ENCODE data around the gene CNTFR. TPM values are rescaled to one million over a fixed set of nuclear protein-coding genes. Genes with fewer than 3 reads are reported as not detected.

The CNTFR gene
- total and polyA plus RNA-seq, 2 donors (not counting 1 experiment from before 2014, with no cell fraction given), result not detected

GRCh38 chr9:34607331-34607730, 17.8 kb upstream of the CNTFR start:
- Mint-ChIP-seq H3K27ac (no peak overlapping the region), H3K4me3 (no peak overlapping the region), H3K9me3 (ENCODE audit: insufficient read depth) (no peaks in the 10 kb centered on the region), H3K27me3 (peaks cover 4% of the 10 kb centered on the region), H3K4me1 (peaks cover 18% of the 10 kb centered on the region)
- H2AFZ ChIP-seq (ENCODE audit: insufficient read depth, low read depth, low read length, poor library complexity, severe bottlenecking), result no peak overlapping the region
- H3K4me2 ChIP-seq (replicated peaks; ENCODE audit: low read depth, low read length, poor library complexity, severe bottlenecking), result no peak overlapping the region
- no peaks in the 10 kb centered on the region for H4K20me1 ChIP-seq (ENCODE audit: control insufficient read depth, insufficient read depth, low read length, poor library complexity, severe bottlenecking)
- CTCF ChIA-PET, result interaction anchor here (4.8 to 5.5 kb wide), 2 partner anchors 15 to 28 kb away, joined by 27 to 75 read pairs; partner anchors contain the start of gene SIGMAR1
- H3K79me2 ChIP-seq (ENCODE audit: control insufficient read depth, insufficient read depth, low read length), result peaks cover 9% of the 10 kb centered on the region
- no peak overlapping the region for H3K9ac ChIP-seq (ENCODE audit: low read length)
- no peak overlapping the region for H3K4me3 ChIP-seq (ENCODE audit: control extremely low read depth in 1 of 5, extremely low read depth in 1 of 5, insufficient read depth in 1 of 5, low read depth in 2 of 5, low read length in 4 of 5)
- ATAC-seq (ENCODE audit: low read depth) (no peak), DNase-seq (no peak)
- intact Hi-C loops (cut with micrococcal nuclease), result no loop called here
- POLR2A ChIA-PET, result no interaction called here
- peaks cover 0 to 7% (median 0%) of the 10 kb centered on the region in 3 donors for H3K9me3 ChIP-seq (ENCODE audit: control extremely low read depth in 1 of 3, control insufficient read depth in 2 of 3, insufficient read depth in 1 of 3, low read length in 2 of 3)
- no peak overlapping the region for H3K27ac ChIP-seq (ENCODE audit: low read length in 2 of 2)
- TF ChIP-seq EZH2 (IDR thresholded peaks at IDR 0.05; ENCODE audit: borderline replicate concordance, insufficient read depth, low read depth, low read length, poor library complexity, severe bottlenecking) (no peak), CTCF (IDR thresholded peaks at IDR 0.05) (no peak)
- H3K4me1 ChIP-seq (ENCODE audit: control insufficient read depth in 2 of 2, insufficient read depth in 2 of 2, low read length in 2 of 2), result peaks cover 7 to 12% of the 10 kb centered on the region in 2 donors
- H3K36me3 ChIP-seq (replicated peaks in 1 of 2; ENCODE audit: control extremely low read depth in 1 of 2, control insufficient read depth in 1 of 2, extremely low read depth in 1 of 2, insufficient read depth in 2 of 2, low read length in 1 of 2), result no peaks in the 10 kb centered on the region
- H3K27me3 ChIP-seq (replicated peaks in 1 of 4; ENCODE audit: control extremely low read depth in 1 of 4, control insufficient read depth in 3 of 4, insufficient read depth in 4 of 4, low read length in 3 of 4), result no peaks in the 10 kb centered on the region
- WGBS (ENCODE audit: insufficient coverage), result 71% methylated on average over 2 of the region's 2 CpGs

- no peak overlapping the region for H3K4me2 ChIP-seq (replicated peaks; ENCODE audit: low read depth, low read length, poor library complexity, severe bottlenecking)
- CTCF ChIA-PET, result interaction anchor here (0.7 to 5.5 kb wide), 4 partner anchors 15 to 49 kb away, joined by 3 to 75 read pairs (median 15); partner anchors contain the start of genes GALT and SIGMAR1
- Mint-ChIP-seq H3K4me1 (peaks cover 15% of the 10 kb centered on the region), H3K4me3 (no peak overlapping the region), H3K27ac (no peak overlapping the region), H3K9me3 (ENCODE audit: insufficient read depth) (no peaks in the 10 kb centered on the region), H3K27me3 (peaks cover 4% of the 10 kb centered on the region)
- H3K36me3 ChIP-seq (replicated peaks in 1 of 2; ENCODE audit: control extremely low read depth in 1 of 2, control insufficient read depth in 1 of 2, extremely low read depth in 1 of 2, insufficient read depth in 2 of 2, low read length in 1 of 2), result no peaks in the 10 kb centered on the region
- H3K4me3 ChIP-seq (ENCODE audit: control extremely low read depth in 1 of 5, extremely low read depth in 1 of 5, insufficient read depth in 1 of 5, low read depth in 2 of 5, low read length in 4 of 5), result no peak overlapping the region
- TF ChIP-seq EZH2 (IDR thresholded peaks at IDR 0.05; ENCODE audit: borderline replicate concordance, insufficient read depth, low read depth, low read length, poor library complexity, severe bottlenecking), result no peak
- TF ChIP-seq CTCF (IDR thresholded peaks at IDR 0.05), result no peak
- peaks cover 9% of the 10 kb centered on the region for H3K79me2 ChIP-seq (ENCODE audit: control insufficient read depth, insufficient read depth, low read length)
- intact Hi-C loops (cut with micrococcal nuclease), result no loop called here
- H3K9me3 ChIP-seq (ENCODE audit: control extremely low read depth in 1 of 3, control insufficient read depth in 2 of 3, insufficient read depth in 1 of 3, low read length in 2 of 3), result peaks cover 0 to 7% (median 0%) of the 10 kb centered on the region in 3 donors
- H3K4me1 ChIP-seq (ENCODE audit: control insufficient read depth in 2 of 2, insufficient read depth in 2 of 2, low read length in 2 of 2), result peaks cover 7 to 12% of the 10 kb centered on the region in 2 donors
- H4K20me1 ChIP-seq (ENCODE audit: control insufficient read depth, insufficient read depth, low read length, poor library complexity, severe bottlenecking), result no peaks in the 10 kb centered on the region
- H2AFZ ChIP-seq (ENCODE audit: insufficient read depth, low read depth, low read length, poor library complexity, severe bottlenecking), result no peak overlapping the region
- ATAC-seq (ENCODE audit: low read depth) (no peak), DNase-seq (no peak)
- POLR2A ChIA-PET, result no interaction called here
- H3K9ac ChIP-seq (ENCODE audit: low read length), result no peak overlapping the region
- 100% methylated on average over 2 of the region's 3 CpGs for WGBS (ENCODE audit: insufficient coverage)
- no peaks in the 10 kb centered on the region for H3K27me3 ChIP-seq (replicated peaks in 1 of 4; ENCODE audit: control extremely low read depth in 1 of 4, control insufficient read depth in 3 of 4, insufficient read depth in 4 of 4, low read length in 3 of 4)
- H3K27ac ChIP-seq (ENCODE audit: low read length in 2 of 2), result no peak overlapping the region
These were observed 17.4 kb upstream of the CNTFR start for GRCh38 chr9:34606905-34607304.

All from B cell (primary cell).